Testis (tissue), 3 donors: ENCODE results near the gene GPC6. TPM values are rescaled to one million over a fixed set of nuclear protein-coding genes. Genes with fewer than 3 reads are reported as not detected.

ENCODE experiments used
- DNase-seq: peaks from one replicate; pipeline ENCODE4 v3.0.0-alpha.2; 2019
- H3K27ac ChIP-seq, 2 donors: fragments of 200-600 bp; sonication (generic); one replicate each; pipeline ENCODE4 v1.5.1; 2019
- H3K27me3 ChIP-seq: fragments of 200-600 bp; sonication (generic); one replicate; pipeline ENCODE4 v1.5.1; 2019
- H3K36me3 ChIP-seq: fragments of 200-600 bp; sonication (generic); one replicate; pipeline ENCODE4 v1.5.1; 2017; ENCODE audit warnings: low read depth; ENCODE audit errors: missing control alignments
- H3K4me1 ChIP-seq: fragments of 200-600 bp; sonication (generic); one replicate; pipeline ENCODE4 v1.5.1; 2019
- H3K4me3 ChIP-seq, 2 donors: fragments of 200-600 bp; sonication (generic); one replicate each; pipeline ENCODE4 v1.5.1; 2017 to 2019
- H3K9me3 ChIP-seq: fragments of 200-600 bp; sonication (generic); one replicate; pipeline ENCODE4 v1.5.1; 2017
- POLR2A ChIP-seq: fragments of 450-650 bp; IDR thresholded peaks from one replicate; pipeline ENCODE4 v1.6.1; 2017; ENCODE audit warnings: antibody characterized with exemption, mild to moderate bottlenecking, moderate library complexity
- WGBS, 2 donors: methylation state at CpG; one replicate each; pipeline ENCODE4 v1.1.5; 2018; 5-methylcytosine and 5-hydroxymethylcytosine counted together
- intact Hi-C: fragments of 100-400 bp; cut with DNase I; formaldehyde crosslinking; loops from one replicate; pipeline ENCODE4 v1.15.1; 2023; ENCODE audit warnings: low total_unique reads
- polyA plus RNA-seq: library from polyadenylated mRNA; stranded (reverse); fragments of 350-450 nt; fragmentation: Illumina TruSeq; extraction: RNeasy Lipid Tissue Mini Kit (QIAGEN cat#74804); gene quantifications from one replicate; pipeline ENCODE4 v1.2.3, GENCODE V29; 2014; ENCODE audit warnings: low read depth, low replicate concordance; ENCODE audit not compliant: insufficient read depth
- total RNA-seq, 2 donors: library from RNA; depleted of rRNA; stranded (reverse); fragments of >200 nt; gene quantifications; one replicate each; pipeline ENCODE4 v1.2.3, GENCODE V29; 2016
- TF ChIP-seq, protein P1 (sequence below), 3 experiments: fragments of 450-650 bp in 2 of 3; fragments of 200-600 bp in 1 of 3; sonication (generic) in 1 of 3; IDR thresholded peaks; one replicate each; pipeline ENCODE4 v1.5.1; 2016 to 2019; ENCODE audit warnings: antibody characterized with exemption in 3 of 3, mild to moderate bottlenecking in 2 of 3, moderate library complexity in 1 of 3

The GPC6 gene
- total and polyA plus RNA-seq, 3 donors from 2014 or later = 2.2 to 6.9 (median 4.3) TPM

DNA sequence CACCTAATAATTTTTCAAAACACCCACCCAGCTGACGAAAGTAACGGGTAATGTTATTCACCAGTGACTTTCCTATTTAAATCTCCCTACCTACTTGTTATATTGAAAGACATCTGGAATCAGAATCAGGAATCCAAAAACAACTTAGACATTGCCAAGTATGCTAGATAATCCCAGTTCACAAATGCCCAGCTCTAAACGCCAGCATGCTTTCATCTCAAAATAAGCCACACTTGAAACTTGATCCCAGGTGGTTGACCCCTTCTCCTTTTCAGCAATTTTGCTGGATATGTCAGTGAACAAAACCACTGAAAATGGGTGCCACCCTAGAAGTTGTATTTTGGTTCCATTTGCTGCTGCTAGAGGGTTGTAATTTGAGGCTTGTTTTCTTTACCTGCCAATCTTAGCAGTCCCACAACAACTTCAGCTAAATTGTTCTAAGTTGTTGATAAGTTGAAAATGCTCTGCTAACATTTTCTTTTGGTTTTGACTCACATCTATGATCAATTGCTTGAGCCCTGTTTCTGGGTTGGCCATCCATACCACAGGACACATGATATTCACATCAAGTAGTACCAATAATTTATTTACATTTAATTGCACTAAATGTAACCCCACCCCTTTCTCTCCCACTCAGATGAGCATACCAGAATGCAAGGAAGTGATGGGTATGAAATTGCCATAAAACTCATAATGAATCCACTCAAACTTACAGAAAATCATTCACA, 1186.4 kb downstream of the GPC6 start:
- Histone ChIP-seq H3K4me1 (no peaks in the 10 kb centered on the region), H3K27ac (no peak overlapping the region), H3K4me3 (no peak overlapping the region), H3K36me3 (no peaks in the 10 kb centered on the region), H3K9me3 (no peaks in the 10 kb centered on the region), H3K27me3 (no peaks in the 10 kb centered on the region)
- intact Hi-C loops = no loop called here
- no peak for DNase-seq
- TF ChIP-seq, protein P1, sequence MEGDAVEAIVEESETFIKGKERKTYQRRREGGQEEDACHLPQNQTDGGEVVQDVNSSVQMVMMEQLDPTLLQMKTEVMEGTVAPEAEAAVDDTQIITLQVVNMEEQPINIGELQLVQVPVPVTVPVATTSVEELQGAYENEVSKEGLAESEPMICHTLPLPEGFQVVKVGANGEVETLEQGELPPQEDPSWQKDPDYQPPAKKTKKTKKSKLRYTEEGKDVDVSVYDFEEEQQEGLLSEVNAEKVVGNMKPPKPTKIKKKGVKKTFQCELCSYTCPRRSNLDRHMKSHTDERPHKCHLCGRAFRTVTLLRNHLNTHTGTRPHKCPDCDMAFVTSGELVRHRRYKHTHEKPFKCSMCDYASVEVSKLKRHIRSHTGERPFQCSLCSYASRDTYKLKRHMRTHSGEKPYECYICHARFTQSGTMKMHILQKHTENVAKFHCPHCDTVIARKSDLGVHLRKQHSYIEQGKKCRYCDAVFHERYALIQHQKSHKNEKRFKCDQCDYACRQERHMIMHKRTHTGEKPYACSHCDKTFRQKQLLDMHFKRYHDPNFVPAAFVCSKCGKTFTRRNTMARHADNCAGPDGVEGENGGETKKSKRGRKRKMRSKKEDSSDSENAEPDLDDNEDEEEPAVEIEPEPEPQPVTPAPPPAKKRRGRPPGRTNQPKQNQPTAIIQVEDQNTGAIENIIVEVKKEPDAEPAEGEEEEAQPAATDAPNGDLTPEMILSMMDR (IDR thresholded peaks at IDR 0.05) = no peak
- no peak for TF ChIP-seq POLR2A
- WGBS, 2 donors = 75 to 76% methylated on average over 3 of the region's 3 CpGs

DNA sequence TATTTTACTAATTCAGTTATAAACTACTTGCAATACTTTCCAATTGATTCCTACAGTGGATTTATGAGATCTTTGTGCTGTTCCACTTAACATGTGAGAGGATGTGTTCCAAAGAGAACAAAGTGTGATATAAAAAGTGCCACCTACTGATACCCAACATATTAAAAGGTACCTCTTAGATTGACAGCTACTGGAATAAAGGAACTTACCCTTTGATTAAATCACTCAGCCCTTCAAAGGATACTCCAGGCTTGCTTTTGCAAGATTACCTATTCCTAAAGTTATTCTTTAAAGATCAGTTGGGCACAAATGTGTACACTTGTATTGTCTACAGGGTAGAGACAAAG, 1187.0 kb downstream of the GPC6 start:
- intact Hi-C loops = no loop called here
- no peak for DNase-seq
- no peak for TF ChIP-seq POLR2A
- TF ChIP-seq, protein P1 (IDR thresholded peaks at IDR 0.05) = no peak

DNA sequence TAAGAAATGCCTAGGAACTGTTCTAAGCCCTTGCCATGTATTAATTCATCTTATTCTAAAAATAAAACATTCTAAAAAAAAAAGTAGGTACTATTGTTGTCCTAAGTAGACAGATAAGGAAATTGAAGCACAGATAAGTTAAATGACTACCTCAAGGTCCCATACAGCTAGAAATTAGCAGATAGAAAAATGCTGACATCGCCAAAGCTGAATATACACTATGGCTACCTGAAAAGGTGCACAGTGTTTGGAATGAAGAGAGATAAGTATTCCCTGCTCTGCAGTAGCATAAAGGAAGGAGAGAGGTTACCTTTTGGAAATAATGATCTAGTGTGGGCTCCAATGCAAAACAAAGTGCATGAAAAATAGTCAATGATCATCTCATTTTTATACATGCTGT, 1187.5 kb downstream of the GPC6 start:
- intact Hi-C loops = no loop called here
- 91 to 100% methylated on average over 1 of the region's 1 CpG for WGBS, 2 donors
- TF ChIP-seq POLR2A = no peak
- TF ChIP-seq, protein P1 (IDR thresholded peaks at IDR 0.05) = no peak

More for the DNA sequence above, 1187.0 kb downstream of the GPC6 start:
- Histone ChIP-seq H3K36me3 (no peaks in the 10 kb centered on the region), H3K27me3 (no peaks in the 10 kb centered on the region), H3K4me3 (no peak overlapping the region), H3K27ac (no peak overlapping the region), H3K9me3 (no peaks in the 10 kb centered on the region), H3K4me1 (no peaks in the 10 kb centered on the region)

DNA sequence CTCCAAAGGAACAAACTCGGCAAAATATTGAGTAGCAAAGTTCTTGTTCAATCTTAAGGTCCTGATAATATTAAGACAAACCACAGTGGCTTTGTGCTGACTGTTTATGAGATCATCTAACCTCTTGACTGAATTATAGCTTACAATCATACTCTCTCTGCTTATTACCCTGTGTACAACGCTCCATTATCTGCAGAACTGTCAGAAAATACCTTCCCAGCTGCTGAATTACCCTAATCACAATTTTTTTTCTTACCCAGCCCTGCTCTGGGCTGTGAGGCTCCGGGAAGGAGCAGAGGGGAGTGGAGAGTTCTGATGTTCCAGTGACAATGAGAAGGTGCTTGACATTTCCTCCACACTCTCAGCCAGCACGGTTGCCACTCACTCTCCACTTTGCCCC, 1188.1 kb downstream of the GPC6 start:
- no peak for DNase-seq
- Histone ChIP-seq H3K27ac (no peak overlapping the region), H3K4me1 (no peaks in the 10 kb centered on the region), H3K36me3 (no peaks in the 10 kb centered on the region), H3K4me3 (no peak overlapping the region), H3K9me3 (no peaks in the 10 kb centered on the region), H3K27me3 (no peaks in the 10 kb centered on the region)
- intact Hi-C loops = no loop called here
- TF ChIP-seq POLR2A = no peak
- 32 to 35% methylated on average over 4 of the region's 4 CpGs for WGBS, 2 donors

More for the DNA sequence above, 1187.5 kb downstream of the GPC6 start:
- Histone ChIP-seq H3K4me1 (no peaks in the 10 kb centered on the region), H3K9me3 (no peaks in the 10 kb centered on the region), H3K27me3 (no peaks in the 10 kb centered on the region), H3K36me3 (no peaks in the 10 kb centered on the region), H3K27ac (no peak overlapping the region), H3K4me3 (no peak overlapping the region)
- no peak for DNase-seq

DNA sequence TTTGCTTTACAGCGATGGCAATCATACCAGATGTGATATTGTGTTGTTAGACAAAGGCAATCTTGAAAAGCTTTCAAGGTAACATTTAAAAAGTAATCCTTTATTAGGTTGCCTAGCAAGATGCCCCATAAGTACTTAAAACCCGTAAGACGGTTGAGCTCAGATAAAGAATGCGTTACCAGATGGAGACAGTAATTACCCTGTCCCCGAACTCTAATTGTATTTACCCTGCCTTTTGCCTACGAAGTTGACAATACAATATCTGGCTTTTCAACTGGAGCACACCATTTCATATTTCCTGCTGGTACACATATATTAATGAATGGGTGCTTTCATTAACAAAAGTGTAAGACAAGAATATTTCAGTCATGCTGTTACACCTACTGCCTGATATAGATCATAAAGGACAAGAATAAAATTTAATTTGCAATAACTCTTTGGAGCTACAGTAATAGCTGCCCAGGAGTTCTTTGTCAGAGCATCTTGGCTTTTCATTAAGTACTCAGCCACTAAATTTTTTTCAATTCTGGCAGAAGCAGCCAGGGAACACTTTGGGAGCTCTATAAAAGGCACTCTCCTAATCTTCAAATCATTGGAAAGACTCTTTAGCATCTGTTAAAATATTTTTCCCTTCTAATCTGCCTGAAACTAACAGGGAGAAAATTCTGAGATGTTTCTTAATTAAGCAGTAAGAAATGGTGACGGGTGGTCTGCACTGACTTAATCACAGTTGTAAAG, 1189.1 kb downstream of the GPC6 start:
- intact Hi-C loops = no loop called here
- no peak overlapping the region for H3K27ac ChIP-seq
- no peaks in the 10 kb centered on the region for H3K27me3 ChIP-seq
- no peak for DNase-seq
- H3K4me3 ChIP-seq = no peak overlapping the region
- no peaks in the 10 kb centered on the region for H3K4me1 ChIP-seq
- TF ChIP-seq, protein P1 (IDR thresholded peaks at IDR 0.05) = no peak
- no peak for TF ChIP-seq POLR2A
- no peaks in the 10 kb centered on the region for H3K36me3 ChIP-seq
- WGBS, 2 donors = 48 to 62% methylated on average over 7 of the region's 7 CpGs
- H3K9me3 ChIP-seq = no peaks in the 10 kb centered on the region
